Memory B cell (primary cell): ENCODE measurements around the gene SGK2.
A peak's percentile ranks its signal among the peaks of the same experiment; 100 is the strongest.

Experiments
- ATAC-seq: fragments of 150-1000 bp; cut with Tn5 transposase; 2 replicates; pipeline ENCODE4 v1.10.0; 2021; ENCODE audit warnings: low read depth, mild to moderate bottlenecking, moderate library complexity
- DNase-seq, 2 donors: peaks; one replicate each; pipeline ENCODE4 v3.0.0; 2022; ENCODE audit warnings: low spot score in 2 of 2
- H3K27ac Mint-ChIP-seq: one replicate; pipeline ENCODE4 v1.8.0; 2022; ENCODE audit warnings: mild to moderate bottlenecking, moderate library complexity, mixed read lengths
- H3K27me3 Mint-ChIP-seq: one replicate; pipeline ENCODE4 v1.8.0; 2022; ENCODE audit warnings: mixed read lengths
- H3K36me3 Mint-ChIP-seq: one replicate; pipeline ENCODE4 v1.8.0; 2022; ENCODE audit warnings: mild to moderate bottlenecking, mixed read lengths
- H3K4me1 Mint-ChIP-seq: one replicate; pipeline ENCODE4 v1.8.0; 2022; ENCODE audit warnings: mixed read lengths
- H3K4me3 Mint-ChIP-seq: one replicate; pipeline ENCODE4 v1.8.0; 2022; ENCODE audit warnings: mild to moderate bottlenecking, moderate library complexity, mixed read lengths
- H3K9me3 Mint-ChIP-seq: one replicate; pipeline ENCODE4 v1.8.0; 2022; ENCODE audit warnings: mixed read lengths

The SGK2 gene

DNA sequence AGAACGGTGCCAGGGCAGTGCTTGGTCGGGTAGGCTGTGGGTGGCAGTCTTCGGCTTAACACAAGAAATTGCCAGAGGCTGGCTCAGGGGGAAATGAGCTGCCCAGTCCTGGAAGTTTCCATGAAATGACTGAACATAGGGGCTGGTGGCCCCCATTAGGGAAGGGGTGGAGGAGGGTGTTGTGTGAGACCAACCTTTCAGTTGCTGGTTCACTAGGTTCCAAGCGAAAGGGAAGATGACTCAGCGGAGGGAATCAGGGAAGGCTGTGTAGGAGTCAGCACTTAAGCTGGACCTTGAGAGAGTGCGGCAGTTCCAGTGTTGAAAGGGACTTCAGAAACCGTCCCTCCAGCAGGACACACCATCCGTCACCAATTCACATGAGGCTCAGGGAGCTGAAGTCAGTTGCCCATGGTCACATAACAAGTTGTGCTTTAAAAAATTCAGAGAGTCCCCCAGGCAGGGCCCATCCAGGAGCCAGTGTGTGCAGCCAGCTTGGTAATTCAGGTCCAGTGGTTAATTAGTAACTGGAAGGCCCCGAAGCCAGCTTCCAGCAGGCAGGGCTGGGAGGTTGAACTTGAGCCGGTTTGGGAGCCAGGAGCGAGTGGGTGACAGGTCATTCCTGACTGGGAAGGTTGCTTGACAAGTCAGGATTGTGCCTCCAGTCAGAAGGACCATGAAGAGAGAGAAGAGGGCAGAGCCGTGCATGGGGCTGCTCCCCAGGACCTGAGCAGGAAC, at the start of gene SGK2:
Gene SGK2, plus strand, starts transcription at position 616 of the 735 bp plus-strand sequence. CDS start 7,469 bp downstream, outside the sequence.
- no peak for ATAC-seq
- no peaks in the 10 kb centered on the region for H3K9me3 Mint-ChIP-seq

GRCh38 chr20:43511879-43512278, 46.9 kb upstream of the SGK2 start:
- Mint-ChIP-seq H3K36me3 (no peaks in the 10 kb centered on the region), H3K4me1 (peaks cover 18% of the 10 kb centered on the region), H3K4me3 (no peak overlapping the region), H3K27ac (no peak overlapping the region), H3K9me3 (no peaks in the 10 kb centered on the region), H3K27me3 (peaks cover 18% of the 10 kb centered on the region)
- no peak for ATAC-seq
- DNase-seq: no peak

More for the DNA sequence above, at the start of gene SGK2:
- Mint-ChIP-seq H3K27me3 (no peaks in the 10 kb centered on the region), H3K36me3 (no peaks in the 10 kb centered on the region), H3K4me1 (peaks cover 4% of the 10 kb centered on the region), H3K27ac (no peak within 1 kb of the TSS), H3K4me3 (no peak within 1 kb of the TSS)
- DNase-seq: no peak

DNA sequence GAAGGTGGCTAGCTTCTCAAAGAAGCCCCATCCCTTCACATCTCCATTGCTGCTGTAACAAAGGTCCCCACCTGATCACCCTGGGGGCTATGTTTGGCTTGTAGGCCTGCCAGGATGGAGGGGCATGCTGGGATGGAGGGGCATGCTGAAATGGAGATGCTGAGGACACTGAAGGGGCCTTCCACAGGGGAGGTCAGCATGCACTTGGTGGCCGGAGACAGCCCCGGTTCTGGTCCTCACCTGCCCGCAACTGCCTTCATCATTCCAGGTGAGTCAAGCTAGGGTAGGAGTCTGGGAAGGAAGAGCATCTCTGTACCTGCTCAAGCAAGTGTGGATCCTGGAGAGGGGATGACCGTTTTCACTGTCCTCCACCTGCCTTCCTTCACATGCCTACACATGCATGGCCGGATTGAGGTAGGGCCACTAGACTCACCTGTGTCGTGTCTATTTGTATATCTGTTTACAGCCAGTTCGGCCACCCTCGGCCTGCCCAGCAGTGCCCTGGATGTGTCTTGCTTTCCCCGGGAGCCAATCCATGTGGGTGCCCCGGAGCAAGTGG, 45.4 kb upstream of the SGK2 start:
- peaks cover 2% of the 10 kb centered on the region for H3K36me3 Mint-ChIP-seq
- H3K27ac Mint-ChIP-seq: no peak overlapping the region
- DNase-seq: no peak

DNA sequence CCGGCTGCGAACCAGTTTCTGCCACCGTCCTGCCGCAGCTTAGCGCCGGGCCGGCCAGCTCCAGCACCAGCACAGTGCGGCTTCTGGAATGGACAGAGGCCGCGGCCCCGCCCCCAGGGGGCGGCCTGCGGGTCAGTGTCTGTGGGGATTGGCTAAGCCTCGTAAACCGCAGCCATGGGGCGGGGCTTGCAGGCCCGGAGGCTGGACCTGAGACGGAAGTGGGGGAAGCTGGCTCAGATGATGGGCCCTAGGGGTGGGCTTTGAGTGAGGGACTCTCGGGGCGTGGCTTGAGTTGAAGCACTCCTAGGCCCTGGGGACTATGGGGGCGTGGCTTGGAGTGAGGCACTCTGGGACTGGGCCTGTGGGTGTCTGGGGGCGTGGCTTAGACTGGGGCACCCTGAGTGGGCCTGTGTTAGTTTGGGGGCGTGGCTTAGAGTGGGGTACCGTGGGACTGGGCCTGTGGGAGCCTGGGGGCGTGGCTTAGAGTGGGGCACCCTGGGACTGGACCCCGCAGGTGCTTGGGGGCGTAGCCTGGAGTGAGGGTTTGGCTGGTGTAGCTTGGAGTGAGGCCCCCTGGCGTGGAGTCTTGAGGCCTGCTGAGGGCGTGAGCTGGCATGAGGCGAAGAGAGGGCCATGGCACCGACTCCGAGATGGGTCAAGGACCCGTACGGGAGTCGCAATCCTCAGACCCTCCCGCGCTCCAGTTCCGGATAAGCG, 44.7 kb upstream of the SGK2 start:
- no peaks in the 10 kb centered on the region for H3K9me3 Mint-ChIP-seq
- H3K27me3 Mint-ChIP-seq: peaks cover 9% of the 10 kb centered on the region
- peak; percentile 84 to 90 for DNase-seq
- peaks cover 15% of the 10 kb centered on the region for H3K4me1 Mint-ChIP-seq
- peak overlapping the region; percentile 93 for H3K27ac Mint-ChIP-seq
- peaks cover 2% of the 10 kb centered on the region for H3K36me3 Mint-ChIP-seq
- peak; percentile 86 for ATAC-seq
- peak overlapping the region; percentile 89 for H3K4me3 Mint-ChIP-seq

More for the DNA sequence above, 45.4 kb upstream of the SGK2 start:
- H3K4me3 Mint-ChIP-seq: peak overlapping the region; percentile 89
- peaks cover 14% of the 10 kb centered on the region for H3K27me3 Mint-ChIP-seq
- H3K4me1 Mint-ChIP-seq: peaks cover 18% of the 10 kb centered on the region
- H3K9me3 Mint-ChIP-seq: no peaks in the 10 kb centered on the region
- ATAC-seq: no peak

- Mint-ChIP-seq H3K36me3 (peaks cover 2% of the 10 kb centered on the region), H3K4me3 (peak overlapping the region; percentile 89), H3K9me3 (no peaks in the 10 kb centered on the region), H3K27ac (peak overlapping the region; percentile 93), H3K4me1 (peaks cover 15% of the 10 kb centered on the region), H3K27me3 (peaks cover 4% of the 10 kb centered on the region)
- no peak for DNase-seq
- ATAC-seq: peak; percentile 16
These were observed 44.2 kb upstream of the SGK2 start for GRCh38 chr20:43514648-43514999.

- H3K4me3 Mint-ChIP-seq: peak overlapping the region; percentile 89
- DNase-seq: no peak
- H3K36me3 Mint-ChIP-seq: peaks cover 2% of the 10 kb centered on the region
- ATAC-seq: no peak
- H3K9me3 Mint-ChIP-seq: no peaks in the 10 kb centered on the region
- peaks cover 15% of the 10 kb centered on the region for H3K4me1 Mint-ChIP-seq
- no peak overlapping the region for H3K27ac Mint-ChIP-seq
- peaks cover 4% of the 10 kb centered on the region for H3K27me3 Mint-ChIP-seq
These were observed 43.2 kb upstream of the SGK2 start for GRCh38 chr20:43515628-43516027.

DNA sequence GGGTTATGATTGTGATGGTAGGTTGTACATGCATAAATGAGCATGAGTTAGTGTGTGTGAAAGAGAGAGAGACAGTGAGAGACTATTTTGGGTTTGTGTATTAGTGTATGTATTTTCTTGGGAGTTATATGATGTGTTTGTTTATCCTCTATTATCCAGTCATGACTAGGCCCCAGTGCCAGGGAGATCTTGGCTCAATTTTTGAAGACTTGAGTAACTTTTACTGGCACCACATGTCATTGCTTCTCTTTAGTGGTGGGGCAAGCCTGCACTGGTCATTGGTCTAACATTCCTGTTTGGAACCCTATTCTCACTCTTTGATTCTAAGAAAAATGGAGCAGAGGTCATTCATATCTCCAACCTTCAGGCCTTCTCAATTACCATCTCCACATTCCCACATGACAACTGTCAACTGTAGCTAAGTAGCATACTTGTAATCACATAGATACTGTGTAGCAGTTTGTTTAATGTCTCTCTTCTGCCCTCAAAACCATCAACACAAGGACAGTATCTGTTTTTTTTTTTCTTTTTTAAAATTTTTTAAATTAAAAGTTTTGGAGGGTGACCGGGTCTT, 42.5 kb upstream of the SGK2 start:
- peaks cover 4% of the 10 kb centered on the region for H3K27me3 Mint-ChIP-seq
- ATAC-seq (no peak), DNase-seq (no peak)
- H3K27ac Mint-ChIP-seq: no peak overlapping the region
- no peak overlapping the region for H3K4me3 Mint-ChIP-seq
- H3K9me3 Mint-ChIP-seq: no peaks in the 10 kb centered on the region
- peaks cover 15% of the 10 kb centered on the region for H3K4me1 Mint-ChIP-seq
- peaks cover 4% of the 10 kb centered on the region for H3K36me3 Mint-ChIP-seq

GRCh38 chr20:43520074-43520630, 38.7 kb upstream of the SGK2 start:
- DNase-seq: no peak
- Mint-ChIP-seq H3K9me3 (peaks cover 2% of the 10 kb centered on the region), H3K27ac (no peak overlapping the region), H3K4me1 (peaks cover 9% of the 10 kb centered on the region), H3K27me3 (peaks cover 3% of the 10 kb centered on the region), H3K4me3 (no peak overlapping the region), H3K36me3 (peaks cover 5% of the 10 kb centered on the region)
- ATAC-seq: no peak

DNA sequence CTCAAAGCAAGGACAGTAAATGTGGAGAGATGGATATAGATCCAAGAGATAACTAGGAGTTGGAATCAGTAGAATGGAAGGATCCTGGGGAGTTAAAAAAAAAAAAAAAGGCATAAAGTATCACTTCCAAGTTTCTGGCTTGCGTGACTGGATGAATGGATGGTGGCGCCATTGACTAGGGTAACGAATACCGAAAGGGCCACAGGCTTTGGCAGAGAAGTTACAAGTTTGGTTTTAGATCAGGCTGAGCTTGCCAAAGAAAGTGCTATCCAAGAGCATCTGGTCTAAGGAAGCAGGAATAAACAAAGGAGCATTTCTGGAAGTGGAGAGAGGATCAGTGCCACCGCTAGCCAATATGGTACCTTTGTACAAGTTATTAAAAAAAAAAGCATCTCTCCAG, 33.8 kb upstream of the SGK2 start:
- DNase-seq (no peak), ATAC-seq (no peak)
- H3K9me3 Mint-ChIP-seq: peaks cover 2% of the 10 kb centered on the region
- no peak overlapping the region for H3K27ac Mint-ChIP-seq
- H3K27me3 Mint-ChIP-seq: peaks cover 4% of the 10 kb centered on the region
- no peak overlapping the region for H3K4me3 Mint-ChIP-seq
- no peaks in the 10 kb centered on the region for H3K4me1 Mint-ChIP-seq
- H3K36me3 Mint-ChIP-seq: peaks cover 4% of the 10 kb centered on the region

- Mint-ChIP-seq H3K4me1 (no peaks in the 10 kb centered on the region), H3K27ac (no peak overlapping the region), H3K36me3 (peaks cover 2% of the 10 kb centered on the region), H3K4me3 (no peak overlapping the region), H3K9me3 (peaks cover 2% of the 10 kb centered on the region), H3K27me3 (peaks cover 1% of the 10 kb centered on the region)
- ATAC-seq (no peak), DNase-seq (no peak)
These were observed 30.5 kb upstream of the SGK2 start for GRCh38 chr20:43528258-43528875.

DNA sequence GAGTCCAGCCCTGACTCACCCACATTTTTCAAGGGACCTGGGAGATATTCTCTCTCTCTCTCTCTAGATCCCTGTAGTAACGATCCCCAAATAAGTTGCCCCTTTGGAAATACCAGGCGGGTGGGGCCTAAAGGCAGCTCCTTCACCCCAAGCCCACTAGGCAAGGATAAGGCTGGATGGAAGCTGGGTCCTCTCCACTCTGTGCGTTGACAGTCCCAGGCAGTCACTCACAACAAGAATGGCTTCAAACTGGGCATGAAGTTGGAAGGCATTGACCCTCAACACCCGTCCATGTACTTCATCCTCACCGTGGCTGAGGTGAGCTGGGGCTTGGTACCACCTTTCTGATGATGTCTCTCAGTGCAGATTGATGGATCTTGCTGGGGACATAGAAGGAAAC, 29.8 kb upstream of the SGK2 start:
- H3K4me1 Mint-ChIP-seq: no peaks in the 10 kb centered on the region
- DNase-seq (no peak), ATAC-seq (no peak)
- H3K4me3 Mint-ChIP-seq: no peak overlapping the region
- H3K27ac Mint-ChIP-seq: no peak overlapping the region
- H3K27me3 Mint-ChIP-seq: peaks cover 1% of the 10 kb centered on the region
- peaks cover 2% of the 10 kb centered on the region for H3K36me3 Mint-ChIP-seq
- peaks cover 2% of the 10 kb centered on the region for H3K9me3 Mint-ChIP-seq

DNA sequence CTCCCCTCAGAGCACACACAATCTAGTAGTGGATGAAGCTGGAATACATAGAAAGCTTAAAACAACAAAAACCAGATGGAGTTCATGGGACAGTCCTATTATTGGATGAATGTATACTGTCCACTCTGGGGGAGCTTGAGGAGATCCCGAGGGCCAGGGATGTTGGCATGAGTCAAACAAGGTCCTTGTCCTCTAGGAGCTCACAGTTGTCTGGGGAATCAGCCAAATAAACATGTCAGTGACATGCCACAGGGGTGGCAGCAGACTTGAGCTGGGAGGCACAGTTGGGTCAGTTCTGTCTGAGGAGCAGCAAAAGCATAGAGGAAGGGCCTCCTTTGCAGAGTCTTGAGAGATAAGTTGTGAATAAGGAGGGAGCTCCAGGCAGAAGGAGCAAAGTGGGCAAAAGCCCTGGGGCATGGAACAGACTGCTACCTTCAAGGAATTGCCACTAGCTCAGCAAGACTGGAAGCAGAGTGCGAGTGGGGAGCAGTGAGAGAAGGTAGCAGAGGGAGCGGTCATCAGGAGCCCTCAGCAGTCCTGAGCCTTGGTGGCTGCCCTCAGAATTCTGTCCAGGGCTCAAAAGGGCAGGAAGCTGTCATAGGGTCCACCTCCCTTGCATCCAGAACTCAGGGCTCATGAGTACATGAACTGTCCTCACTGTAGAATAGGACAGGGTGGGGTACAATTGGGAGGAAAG, 29.2 kb upstream of the SGK2 start:
- H3K27ac Mint-ChIP-seq: no peak overlapping the region

More for the DNA sequence above, 29.2 kb upstream of the SGK2 start:
- Mint-ChIP-seq H3K4me3 (no peak overlapping the region), H3K4me1 (no peaks in the 10 kb centered on the region), H3K9me3 (peaks cover under 1% of the 10 kb centered on the region), H3K27me3 (peaks cover 1% of the 10 kb centered on the region), H3K36me3 (peaks cover 2% of the 10 kb centered on the region)
- no peak for ATAC-seq
- no peak for DNase-seq
